ENCODE results near the gene EPHA8.
A peak's percentile ranks its signal among the peaks of the same experiment; 100 is the strongest.

The EPHA8 gene

DNA sequence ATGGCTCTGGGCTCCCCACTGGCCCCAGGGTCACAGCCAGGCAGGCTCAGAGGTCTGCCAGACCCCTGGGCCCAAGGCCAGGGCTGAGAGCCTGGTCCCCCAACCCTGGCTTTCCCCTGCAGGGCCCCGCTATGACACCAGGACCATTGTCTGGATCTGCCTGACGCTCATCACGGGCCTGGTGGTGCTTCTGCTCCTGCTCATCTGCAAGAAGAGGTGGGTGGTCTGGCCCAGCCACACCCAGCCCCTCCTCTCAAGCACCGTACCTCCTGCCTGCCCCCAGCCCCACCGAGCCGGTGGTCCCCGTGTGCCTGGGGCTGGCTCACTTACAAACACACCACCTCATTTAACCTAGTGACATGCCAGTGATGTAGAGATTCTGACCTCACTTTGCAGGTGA, 31.8 kb downstream of the EPHA8 start:
- no peak for DNase-seq

DNA sequence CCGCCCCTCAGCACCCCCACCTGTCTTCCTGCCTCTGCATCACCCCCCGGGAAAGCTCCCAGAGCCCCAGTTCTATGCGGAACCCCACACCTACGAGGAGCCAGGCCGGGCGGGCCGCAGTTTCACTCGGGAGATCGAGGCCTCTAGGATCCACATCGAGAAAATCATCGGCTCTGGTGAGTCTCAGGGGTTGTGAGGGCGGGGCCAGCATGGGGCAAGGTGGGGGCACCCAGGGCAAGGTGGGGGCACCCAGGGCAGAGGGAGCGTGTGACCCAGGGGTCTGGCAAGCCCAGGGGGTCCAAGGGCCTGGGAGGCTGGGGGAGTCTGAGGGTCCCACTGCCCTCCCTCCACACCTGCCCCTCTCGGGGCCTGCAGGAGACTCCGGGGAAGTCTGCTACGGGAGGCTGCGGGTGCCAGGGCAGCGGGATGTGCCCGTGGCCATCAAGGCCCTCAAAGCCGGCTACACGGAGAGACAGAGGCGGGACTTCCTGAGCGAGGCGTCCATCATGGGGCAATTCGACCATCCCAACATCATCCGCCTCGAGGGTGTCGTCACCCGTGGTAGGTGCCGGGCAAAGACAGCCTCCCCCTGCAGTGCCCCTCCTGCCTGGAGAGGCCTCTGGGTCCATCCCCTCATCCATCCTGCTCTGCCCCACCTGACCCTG, 34.1 kb downstream of the EPHA8 start:
- no peak for DNase-seq

DNA sequence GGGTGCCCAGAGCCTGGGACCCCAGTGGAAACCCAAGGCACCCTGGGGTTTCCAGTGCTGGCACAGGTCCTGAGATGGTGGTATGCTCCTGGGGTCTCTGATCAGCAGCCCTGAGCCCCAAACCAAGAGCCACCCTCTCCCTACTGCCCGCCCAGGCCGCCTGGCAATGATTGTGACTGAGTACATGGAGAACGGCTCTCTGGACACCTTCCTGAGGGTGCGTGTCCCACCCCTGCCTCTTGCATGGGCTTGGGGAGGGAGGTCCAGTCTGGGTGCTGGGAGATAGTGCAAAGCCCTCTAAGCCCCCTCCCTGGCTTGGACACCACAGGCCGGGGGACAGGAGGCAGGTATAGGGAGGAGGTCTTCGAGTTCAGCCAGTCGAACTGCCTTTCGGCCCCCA, 34.7 kb downstream of the EPHA8 start:
- no peak for DNase-seq

DNA sequence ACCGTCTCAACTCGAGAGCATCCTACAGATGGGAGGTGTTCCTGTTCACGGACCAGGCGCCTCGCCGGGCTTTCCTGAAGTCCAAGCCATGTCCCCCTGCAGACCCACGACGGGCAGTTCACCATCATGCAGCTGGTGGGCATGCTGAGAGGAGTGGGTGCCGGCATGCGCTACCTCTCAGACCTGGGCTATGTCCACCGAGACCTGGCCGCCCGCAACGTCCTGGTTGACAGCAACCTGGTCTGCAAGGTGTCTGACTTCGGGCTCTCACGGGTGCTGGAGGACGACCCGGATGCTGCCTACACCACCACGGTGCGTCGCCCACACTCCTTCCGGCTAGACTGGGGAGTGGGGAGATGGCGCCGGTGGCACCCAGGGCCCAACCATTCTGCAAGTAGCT, 35.4 kb downstream of the EPHA8 start:
- no peak for DNase-seq

DNA sequence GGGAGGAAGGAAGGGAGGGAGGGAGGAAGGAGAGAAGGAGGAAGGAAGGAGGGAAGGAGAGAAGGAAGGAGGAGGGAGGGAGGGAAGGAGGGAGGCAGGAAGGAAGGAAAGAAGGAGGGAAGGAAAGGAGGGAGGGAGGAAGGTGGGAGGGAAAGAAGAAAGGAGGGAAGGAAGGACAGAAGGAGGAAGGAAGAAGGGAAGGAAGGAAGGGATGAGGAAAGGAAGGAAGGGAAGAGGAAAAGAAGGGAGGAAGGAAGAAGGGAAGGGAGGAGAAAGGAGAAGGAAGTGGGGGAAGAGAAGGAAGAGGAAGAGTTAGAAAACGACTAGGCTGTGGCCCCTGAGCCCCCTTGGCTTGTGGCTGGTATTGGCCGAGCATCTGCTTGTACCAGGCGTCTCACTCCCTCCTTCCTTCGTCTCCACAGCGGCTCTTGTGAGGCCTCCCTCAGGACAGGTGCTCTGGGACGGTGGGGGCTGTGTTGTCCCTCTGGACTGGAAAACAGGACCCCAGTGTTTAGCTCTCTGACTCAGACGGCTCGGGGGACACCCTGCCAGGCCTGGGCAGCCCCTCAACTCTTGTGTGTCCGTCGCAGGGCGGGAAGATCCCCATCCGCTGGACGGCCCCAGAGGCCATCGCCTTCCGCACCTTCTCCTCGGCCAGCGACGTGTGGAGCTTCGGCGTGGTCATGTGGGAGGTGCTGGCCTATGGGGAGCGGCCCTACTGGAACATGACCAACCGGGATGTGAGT, 37.0 kb downstream of the EPHA8 start:
- DNase-seq = no peak

DNA sequence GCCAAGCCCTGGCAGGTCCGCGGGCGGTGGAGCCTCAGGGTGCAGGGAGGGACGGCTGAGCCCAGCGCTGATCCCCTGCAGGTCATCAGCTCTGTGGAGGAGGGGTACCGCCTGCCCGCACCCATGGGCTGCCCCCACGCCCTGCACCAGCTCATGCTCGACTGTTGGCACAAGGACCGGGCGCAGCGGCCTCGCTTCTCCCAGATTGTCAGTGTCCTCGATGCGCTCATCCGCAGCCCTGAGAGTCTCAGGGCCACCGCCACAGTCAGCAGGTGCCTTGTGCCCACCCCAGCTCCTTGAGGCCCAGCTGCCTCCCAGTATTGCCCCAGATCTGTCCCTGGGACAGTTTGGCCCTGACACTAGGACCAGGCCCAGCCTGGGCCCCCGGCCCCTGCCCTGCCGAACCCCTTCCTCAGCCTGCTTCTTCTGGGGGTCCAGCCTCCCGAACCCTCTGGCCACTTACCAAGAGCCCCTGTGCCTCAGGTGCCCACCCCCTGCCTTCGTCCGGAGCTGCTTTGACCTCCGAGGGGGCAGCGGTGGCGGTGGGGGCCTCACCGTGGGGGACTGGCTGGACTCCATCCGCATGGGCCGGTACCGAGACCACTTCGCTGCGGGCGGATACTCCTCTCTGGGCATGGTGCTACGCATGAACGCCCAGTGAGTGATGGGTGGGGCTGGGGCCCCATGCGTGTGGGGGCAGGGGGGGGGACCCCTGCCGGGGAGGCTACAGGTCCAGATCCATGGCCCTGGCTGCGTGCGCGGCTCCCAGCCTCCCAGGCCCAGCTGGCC, 37.7 kb downstream of the EPHA8 start:
- no peak for DNase-seq

DNA sequence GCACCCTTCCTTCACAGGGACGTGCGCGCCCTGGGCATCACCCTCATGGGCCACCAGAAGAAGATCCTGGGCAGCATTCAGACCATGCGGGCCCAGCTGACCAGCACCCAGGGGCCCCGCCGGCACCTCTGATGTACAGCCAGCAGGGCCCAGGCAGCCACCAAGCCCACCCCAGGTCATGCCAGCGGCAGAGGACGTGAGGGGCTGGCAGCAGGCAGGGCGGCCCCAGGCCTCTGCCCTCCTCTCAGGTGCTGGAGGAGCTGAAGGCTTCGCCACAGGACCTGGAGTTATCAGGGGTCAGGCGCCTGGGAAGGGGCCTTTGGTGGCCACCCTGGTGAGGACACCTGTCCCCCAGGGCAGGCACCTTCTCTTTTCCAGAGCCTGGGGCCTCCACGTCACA, 38.3 kb downstream of the EPHA8 start:
- DNase-seq = no peak

DNA sequence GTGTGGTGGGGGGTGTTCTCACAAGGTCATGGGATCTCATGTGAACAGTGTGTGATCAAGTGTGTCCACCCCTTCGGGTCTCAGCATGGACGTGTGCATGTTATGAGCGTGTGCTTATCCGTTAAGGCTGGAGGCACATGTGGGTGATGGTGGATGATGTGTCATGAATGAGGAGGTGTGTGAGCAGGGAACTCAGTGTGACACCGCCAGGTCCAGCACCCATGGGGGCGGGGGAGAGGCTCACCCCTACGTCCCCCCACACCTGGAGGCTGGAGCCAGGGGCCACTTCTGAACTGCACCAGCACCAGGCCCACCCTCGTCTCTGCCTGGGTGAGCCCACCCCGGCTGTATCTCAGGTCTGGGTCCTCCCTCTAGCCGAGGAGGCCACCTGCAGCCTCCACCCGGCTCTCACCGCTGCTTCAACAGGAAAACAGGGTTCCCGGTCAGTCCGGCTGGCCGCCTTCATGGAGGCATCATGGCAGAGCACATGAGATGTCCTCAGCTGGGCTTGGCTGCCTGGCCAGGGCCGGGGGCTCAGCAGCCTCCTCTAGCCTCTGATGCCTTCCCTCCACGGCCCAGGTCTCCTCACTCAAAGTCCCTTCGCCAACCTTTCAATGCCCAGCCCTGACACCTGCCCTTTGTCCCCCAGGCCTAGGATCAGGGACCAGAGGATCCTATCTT, 38.9 kb downstream of the EPHA8 start:
- no peak for DNase-seq

DNA sequence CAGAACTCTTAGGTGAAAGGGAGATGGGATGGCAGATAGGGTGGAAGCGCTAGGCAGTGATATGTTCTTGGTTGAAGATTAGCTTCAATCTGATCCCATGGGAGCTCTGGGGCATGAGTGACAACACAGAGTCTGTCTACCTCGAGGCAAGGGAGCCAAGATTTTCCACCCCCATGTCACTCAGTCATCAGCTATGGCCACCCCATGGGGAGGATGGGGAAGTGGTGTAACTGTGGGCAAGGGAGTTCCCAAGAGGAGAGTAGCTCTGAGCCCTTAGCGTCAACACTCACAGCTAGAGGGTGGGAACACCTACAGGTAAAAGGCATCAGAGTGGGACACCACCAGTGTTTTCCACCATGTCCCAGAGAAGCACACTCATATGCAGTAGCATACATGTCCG, 42.9 kb downstream of the EPHA8 start:
- DNase-seq = no peak

DNA sequence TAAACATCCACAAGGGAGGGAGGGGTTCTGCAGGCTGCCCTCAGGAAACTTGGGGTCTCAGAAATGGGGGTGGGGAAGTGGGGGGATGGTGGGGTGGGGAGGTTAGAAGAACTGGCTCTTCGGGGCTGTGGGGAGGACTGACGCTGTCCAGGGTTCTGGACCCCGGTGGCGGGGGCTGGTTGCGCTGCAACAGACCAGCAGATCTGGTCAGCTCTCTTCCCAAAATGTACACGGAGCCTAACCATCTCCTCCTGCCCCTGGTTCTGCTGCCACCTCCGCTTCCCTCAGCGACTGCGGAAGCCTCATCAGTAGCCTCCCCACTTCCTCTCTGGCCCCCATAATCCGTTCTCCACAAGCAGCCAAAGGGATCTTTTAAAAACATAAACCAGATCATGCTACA, 43.9 kb downstream of the EPHA8 start:
- no peak for DNase-seq

DNA sequence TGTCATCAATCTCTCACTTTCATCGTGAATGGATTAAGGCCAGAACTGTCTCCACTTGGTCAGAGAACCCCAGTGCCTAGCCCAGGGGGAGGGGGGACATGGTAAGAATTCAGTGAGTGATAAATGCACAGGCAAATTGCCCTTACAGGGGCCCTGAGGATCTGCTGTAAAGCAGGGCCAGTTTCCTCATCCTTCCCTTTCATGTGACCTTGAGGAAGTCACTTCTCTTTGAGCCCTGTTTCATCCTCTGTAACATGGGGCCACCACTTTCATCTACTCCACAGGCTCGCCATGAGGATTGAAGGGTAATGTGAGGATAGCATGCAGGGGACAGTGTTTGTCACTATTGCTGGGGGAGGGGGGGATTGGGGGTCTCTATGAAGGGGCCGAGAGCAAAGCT, 45.1 kb downstream of the EPHA8 start:
- DNase-seq = no peak

DNA sequence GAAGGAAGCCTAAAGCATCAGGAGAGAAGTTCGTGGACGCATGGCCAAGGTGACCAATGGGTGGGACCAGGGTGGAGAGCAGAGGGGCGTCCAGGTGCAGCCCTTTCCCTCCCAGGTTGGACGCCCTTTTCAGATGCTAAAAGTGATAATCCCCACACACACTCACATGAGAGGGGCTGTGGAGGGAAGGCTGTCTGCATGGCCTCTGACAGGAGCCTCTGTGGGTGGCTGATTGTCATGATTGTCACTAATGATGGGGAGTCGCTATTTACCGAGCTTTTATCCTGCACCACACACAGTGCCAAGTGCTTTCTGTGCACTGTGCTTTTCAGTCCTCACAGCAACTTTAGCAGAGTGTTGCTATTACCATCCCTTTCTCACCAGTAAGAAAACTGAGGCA, 46.0 kb downstream of the EPHA8 start:
- no peak for DNase-seq

DNA sequence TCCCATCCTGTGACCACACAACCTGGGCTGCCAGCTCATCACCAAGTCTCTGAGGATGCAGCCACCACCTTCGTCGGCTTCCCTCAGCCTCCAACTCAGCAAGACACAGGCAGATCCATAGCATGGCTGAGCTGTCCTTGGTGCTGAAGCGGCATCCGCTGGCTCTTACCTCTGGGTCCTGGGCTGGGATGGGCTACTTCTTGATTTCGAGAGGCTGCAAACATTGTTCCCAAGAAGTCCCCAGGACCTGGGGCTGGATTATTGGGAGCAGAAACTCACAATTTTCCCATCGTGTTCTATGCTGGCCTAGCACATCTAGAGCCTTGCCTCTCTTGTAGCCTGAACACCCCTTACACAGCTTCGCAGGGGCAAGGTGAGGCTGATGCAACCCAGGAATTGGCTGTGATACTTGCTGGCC, 48.2 kb downstream of the EPHA8 start:
- DNase-seq = no peak

DNA sequence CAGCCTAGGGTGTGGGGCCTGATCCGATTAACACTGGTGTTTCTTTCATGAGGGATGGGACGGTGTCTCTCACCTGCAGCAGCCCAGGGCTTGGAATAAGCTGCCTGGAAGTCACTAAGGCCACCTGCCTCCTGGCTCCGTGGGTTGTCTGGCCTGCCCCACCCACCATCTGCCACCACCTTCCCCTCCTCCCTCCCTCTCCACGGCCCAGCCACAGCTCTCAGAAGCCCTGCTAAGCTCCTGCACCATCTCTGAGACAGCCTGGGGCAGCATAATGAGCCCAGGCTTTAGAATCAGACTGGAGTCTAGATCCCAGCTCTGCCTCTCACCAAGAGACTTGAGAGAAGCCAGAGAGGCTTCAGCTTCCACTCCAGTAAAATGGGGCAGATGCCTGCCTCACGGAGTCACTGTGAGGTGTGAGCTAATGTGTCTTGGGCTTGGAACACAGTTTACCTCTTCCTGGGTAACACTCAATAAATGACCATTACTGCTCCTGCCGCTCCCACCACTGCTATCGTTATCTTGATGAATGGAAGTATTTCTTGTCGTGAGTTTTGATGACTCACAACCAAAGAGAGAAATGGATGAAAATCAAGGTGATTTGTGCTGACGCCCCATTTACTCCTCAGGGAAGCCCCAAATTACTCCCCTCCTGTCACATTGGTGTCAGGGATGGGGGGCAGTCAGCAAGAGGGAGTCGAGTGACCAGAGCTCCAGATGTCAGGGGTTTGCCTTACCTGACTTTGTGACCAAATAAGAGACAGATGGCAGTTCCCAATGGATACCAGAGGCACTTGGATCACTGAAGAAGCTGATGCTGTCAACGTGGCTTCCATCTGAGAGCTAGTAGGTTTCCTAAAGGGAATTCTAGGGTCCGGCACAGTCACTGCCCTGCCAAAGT, 49.6 kb downstream of the EPHA8 start:
- DNase-seq = no peak

DNA sequence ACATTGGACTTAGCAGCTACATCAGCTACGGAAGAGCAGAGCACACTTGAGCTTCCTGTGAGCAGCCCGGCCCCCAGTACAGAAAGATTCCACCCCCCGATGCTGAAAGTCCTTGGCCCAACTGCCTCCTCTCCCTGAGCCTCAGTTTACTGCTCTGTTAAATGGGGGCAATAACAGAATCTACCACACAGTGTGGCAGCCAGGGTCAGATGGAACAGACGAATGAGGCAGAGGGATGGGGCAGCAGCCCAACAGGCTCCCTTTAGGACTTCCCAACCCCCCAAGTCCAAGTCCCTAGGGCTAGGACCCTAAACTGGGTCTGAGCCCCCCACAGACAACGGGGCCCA, 50.3 kb downstream of the EPHA8 start:
- DNase-seq = no peak

DNA sequence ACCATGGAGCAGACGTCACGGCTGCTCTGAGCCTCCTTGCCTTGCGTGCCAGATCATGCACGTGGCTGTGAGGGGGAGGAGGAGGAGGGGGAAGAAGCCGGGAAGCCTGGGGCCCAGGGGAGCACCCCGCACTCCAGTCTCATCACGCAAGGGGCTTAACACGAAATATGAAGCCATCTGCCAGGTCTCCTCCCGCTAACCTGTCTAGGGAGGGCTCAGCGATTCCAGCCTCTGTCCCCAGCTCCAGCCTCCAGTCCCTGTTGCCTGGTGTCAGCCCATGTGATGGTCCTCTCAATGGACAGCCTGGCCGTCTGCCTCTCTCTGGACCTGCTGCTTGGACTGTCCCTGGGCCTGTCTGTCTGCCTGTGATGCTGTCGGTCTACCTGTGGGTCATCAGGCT, 50.7 kb downstream of the EPHA8 start:
- peak; percentile 27 for DNase-seq

DNA sequence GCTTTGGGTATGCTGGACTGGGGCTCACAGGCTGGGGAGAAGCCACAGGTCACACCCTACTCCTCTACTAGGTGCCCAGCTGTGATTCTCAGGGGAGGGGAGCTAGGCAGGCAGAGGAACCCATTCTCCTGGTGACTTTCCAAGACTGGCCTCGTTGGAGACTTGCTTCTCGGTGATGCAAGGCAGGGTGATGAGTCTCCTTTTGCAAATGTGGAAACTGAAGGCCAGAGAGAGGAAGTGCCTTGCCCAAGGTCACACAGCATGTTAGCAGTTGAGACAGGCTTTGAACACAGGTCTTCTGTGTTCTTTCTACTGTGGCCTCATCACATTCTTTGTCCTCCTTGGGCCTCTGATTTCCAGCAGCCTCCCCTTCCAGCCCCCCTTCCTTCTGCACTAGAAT, 52.6 kb downstream of the EPHA8 start:
- no peak for DNase-seq

DNA sequence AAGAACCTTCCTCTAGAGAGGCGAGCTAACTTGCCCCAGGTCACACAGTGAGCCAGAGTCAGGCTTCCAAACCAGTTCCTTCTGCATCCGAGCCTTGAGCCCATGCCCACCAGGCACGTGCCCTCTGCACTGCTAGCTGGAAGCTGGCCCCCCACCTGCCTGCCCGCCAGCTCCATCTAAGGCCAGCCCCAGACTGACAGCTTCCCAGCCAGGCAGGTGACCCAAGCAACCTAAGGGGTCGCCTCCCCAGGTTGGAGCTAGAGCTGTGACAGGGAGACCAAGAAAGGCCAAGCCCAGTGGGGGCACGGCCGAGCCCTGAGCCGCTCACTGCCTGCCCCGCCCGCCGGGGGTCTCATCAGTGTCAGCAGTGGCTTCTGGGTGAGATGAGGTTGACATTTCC, 53.3 kb downstream of the EPHA8 start:
- no peak for DNase-seq

DNA sequence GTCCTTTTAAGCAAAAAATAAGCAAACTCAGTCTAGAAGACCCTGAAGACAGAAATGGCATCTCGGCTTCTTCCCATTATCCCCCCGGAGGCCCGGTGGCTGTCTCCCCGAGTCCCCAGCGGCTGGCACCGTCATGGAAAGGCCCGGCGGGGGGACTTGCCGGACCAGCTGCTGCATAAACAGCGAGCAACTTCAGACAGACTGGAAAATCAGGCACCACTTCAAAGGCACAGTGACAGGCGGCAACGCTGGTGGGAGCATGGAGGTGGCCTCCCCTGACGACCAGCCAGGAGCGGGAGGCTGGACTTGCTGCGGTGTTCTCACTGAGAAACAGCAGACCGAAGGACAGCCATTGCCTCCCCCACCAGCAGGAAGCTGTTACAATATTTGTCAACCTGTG, 54.8 kb downstream of the EPHA8 start:
- DNase-seq = no peak

DNA sequence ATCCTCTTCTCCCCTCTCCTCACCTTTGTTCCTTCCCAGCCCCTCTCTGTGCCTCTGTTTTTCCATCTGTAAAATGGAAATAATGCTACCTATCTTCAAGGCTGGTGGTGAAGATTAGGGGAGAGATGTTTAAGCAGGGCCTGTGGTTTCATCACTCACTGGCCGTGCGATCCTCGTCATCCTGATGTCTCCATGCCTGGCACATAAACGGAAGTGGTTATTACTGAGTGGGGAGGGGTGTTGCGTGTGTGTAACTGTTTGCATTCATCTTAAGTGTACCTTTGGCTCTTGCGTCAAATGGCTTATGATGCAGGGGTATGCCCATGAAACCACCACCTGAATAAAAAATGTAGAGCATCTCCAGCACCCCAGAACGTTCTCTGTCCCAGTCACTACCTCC, 56.0 kb downstream of the EPHA8 start:
- DNase-seq = no peak

DNA sequence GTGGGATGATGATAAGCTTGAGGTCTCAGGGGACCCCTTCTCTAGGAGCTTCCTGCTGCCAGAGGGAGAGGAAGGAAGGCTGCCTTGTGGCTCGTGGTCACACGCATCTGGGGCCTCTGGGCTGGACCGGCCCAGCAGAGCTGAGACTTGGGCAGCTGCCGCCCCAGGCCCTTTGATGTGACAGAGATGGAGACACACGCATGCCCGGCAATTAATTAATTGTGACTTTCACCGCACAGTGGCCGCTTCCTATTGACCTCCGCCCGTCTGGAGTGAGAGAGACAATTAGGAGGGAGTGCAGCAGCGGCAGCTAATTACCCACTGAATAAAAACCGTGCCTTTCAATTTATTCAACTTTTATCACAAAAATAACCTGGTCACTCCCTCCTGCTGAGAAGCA, 56.5 kb downstream of the EPHA8 start:
- DNase-seq = no peak

DNA sequence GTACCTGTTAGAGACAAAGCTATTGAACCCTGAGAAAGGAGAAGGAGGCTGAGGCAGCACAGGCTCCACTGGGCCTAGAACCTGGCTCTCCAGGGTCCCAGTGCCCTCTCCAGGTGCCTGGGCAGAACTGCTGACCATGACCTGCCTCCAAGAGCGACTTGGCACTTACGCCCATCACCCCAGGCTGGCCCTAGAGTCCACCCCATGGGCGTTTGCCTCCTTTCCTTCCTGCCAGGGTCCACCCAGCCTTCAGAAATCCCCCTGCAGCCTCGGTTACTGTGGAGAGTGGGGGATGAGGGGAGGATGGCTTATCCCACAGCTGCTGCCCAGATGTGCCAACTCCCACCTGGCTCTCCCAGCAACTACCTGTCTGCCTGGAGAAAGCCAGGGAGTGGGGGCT, 58.5 kb downstream of the EPHA8 start:
- DNase-seq = no peak

Measured in NCI-H1436 (cell line).